Activated CD4-positive, alpha-beta T cell treated with anti-CD3 and anti-CD28 coated beads for 36 hours (primary cell): ENCODE data around the gene ZNF229. TPM values are rescaled to one million over a fixed set of nuclear protein-coding genes. Genes with fewer than 3 reads are reported as not detected.
"Not testable (repeated sequence)": the region's sequence is repeated elsewhere in the genome, so short reads cannot be mapped to it uniquely, and the experiment has no call there.

ENCODE experiments used
- ATAC-seq: fragments of 200-7000 bp; cut with Tn5 transposase; one replicate; pipeline ENCODE4 v1.10.0; 2021; ENCODE audit warnings: mild to moderate bottlenecking, moderate library complexity
- CTCF ChIA-PET: fragments of 350-600 bp; sonication (Branson Sonifier 250); formaldehyde crosslinking; loops from one replicate; lab custom pipeline; 2021; ENCODE audit warnings: antibody characterized with exemption; lab: Charles Lee
- POLR2A ChIA-PET: fragments of 350-600 bp; sonication (Branson Sonifier 250); formaldehyde crosslinking; loops from one replicate; lab custom pipeline; 2021; ENCODE audit warnings: antibody characterized with exemption, inconsistent platforms; lab: Charles Lee
- DNase-seq: peaks from one replicate; pipeline ENCODE4 v3.0.0-alpha.2; 2020
- H3K27ac Mint-ChIP-seq: one replicate; pipeline ENCODE4 v1.8.0; 2021; ENCODE audit warnings: mixed read lengths
- H3K27me3 Mint-ChIP-seq: one replicate; pipeline ENCODE4 v1.8.0; 2021; ENCODE audit warnings: mixed read lengths
- H3K36me3 Mint-ChIP-seq: one replicate; pipeline ENCODE4 v1.8.0; 2021; ENCODE audit warnings: low read depth, mixed read lengths
- H3K4me1 Mint-ChIP-seq: one replicate; pipeline ENCODE4 v1.8.0; 2021; ENCODE audit warnings: mixed read lengths
- H3K4me3 Mint-ChIP-seq: one replicate; pipeline ENCODE4 v1.8.0; 2021; ENCODE audit warnings: mild to moderate bottlenecking, moderate library complexity, mixed read lengths
- H3K9me3 Mint-ChIP-seq: one replicate; pipeline ENCODE4 v1.8.0; 2021; ENCODE audit warnings: low read depth, mixed read lengths
- intact Hi-C, 2 experiments: fragments of 100-400 bp; cut with DNase I in 1 of 2; cut with micrococcal nuclease in 1 of 2; formaldehyde crosslinking; loops; one replicate each; pipeline versions ENCODE4 v1.14.2 to v1.15.1; 2022 to 2024; cut with DNase I, micrococcal nuclease
- total RNA-seq, 2 experiments: library from RNA; stranded (reverse); gene quantifications; one replicate each; pipeline ENCODE4 v1.2.3, GENCODE V29; 2021

The ZNF229 gene
- total RNA-seq, 2 experiments from 2014 or later: 1.0 to 1.2 TPM

DNA sequence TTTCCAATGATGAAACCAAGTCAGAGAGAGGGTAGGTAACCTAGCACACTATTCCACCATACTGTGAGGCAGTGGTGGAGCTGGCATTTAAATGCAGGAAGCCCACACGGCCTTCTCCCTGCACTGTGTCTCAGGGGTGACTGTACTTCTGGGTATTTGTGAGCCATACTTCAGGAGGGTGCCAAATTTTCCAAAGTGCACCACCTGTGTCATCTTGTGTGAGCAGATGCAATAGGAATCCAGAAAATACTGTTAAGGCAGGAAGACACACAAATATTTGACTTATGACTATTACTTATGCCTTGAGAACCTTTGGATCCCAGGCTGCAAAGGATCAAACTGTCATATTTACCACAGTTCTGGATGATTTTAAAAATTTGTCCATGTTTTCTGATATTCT is 17.3 kb downstream of the ZNF229 start:
- peaks cover 64% of the 10 kb centered on the region for H3K9me3 Mint-ChIP-seq
- ChIA-PET CTCF (no interaction called here), POLR2A (no interaction called here)
- H3K27me3 Mint-ChIP-seq: no peaks in the 10 kb centered on the region
- ATAC-seq (no peak), DNase-seq (no peak)
- H3K4me3 Mint-ChIP-seq: no peak overlapping the region
- no peak overlapping the region for H3K27ac Mint-ChIP-seq
- H3K36me3 Mint-ChIP-seq: peaks cover 60% of the 10 kb centered on the region
- no peaks in the 10 kb centered on the region for H3K4me1 Mint-ChIP-seq
- intact Hi-C loops: no loop called here

DNA sequence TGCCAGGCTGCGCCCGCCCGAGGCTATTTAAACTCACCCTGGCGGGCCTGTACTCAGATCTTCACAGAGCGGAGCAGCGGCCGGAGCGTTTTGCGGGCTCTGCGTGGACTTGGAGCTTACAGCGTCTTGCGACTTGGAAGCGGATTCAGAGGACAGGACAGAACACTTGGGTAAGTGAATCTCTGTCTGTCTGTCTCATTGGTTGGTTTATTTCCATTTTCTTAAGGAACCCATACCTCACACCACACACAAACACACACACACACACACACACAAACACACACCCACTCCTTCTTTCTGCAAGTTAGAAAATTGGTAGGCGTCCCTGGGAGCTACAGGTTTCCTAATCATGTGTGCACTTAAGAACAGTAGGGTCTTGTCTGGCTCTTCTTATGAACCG is 32.7 kb downstream of the ZNF229 start:
- ATAC-seq, H3K36me3 Mint-ChIP-seq, H3K27ac Mint-ChIP-seq, H3K27me3 Mint-ChIP-seq, POLR2A ChIA-PET, H3K4me1 Mint-ChIP-seq, intact Hi-C loops, H3K4me3 Mint-ChIP-seq, CTCF ChIA-PET, DNase-seq: not testable (repeated sequence)
- H3K9me3 Mint-ChIP-seq: peaks cover 32% of the 10 kb centered on the region

DNA sequence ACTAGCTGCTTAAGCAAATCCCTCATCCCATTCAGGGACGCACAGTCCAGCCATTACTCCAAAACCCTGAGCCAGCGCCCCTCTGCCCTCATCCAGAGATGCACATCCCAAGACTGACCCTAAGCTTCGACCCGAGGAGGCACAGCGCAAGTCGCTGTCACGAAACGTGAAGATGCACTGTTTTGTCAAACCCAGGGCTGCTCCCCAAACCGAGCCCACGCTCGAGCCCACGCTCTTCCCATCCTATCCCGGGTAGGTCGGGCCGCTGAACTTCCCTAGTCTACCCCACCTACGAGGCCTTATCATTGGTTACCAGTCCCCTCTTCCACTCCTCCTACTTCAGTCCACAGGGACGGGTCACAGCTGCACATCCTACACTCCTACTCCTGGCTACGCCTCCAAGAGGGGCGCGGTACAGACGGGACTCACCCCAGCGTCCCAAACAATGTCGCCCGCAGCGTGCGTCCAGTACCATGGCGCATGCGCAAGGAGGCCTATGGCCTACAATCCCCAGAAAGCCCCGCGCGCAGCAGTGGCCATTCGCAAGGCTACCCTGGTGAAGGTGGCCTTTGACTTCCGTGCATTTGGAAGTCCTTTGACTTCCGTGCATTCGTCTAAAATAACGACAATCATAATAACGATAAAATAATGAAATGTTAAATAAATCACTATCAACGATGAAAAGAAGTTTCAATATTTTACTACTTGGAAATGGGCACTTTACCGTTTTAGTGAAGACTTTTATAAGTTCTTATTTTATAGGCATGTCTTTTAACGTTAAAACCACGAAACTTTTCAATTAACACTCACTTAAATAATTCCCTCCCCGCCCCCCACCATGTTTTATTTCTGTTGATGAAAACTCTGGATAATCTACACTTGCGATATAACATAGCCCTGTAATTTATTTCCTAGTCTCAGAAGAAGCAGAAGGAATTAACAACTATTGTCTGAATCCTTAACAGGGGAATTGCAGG is 46.8 kb downstream of the ZNF229 start, which contains the start of gene ZNF285:
Gene ZNF285 (minus strand): TSS at position 470 of the 977 bp plus-strand sequence. CDS start 4,395 bp downstream, outside the sequence.
- ChIA-PET CTCF (no interaction called here), POLR2A (no interaction called here)
- Mint-ChIP-seq H3K36me3 (peaks cover 32% of the 10 kb centered on the region), H3K27ac (peak within 1 kb of the TSS; percentile 76), H3K9me3 (peaks cover 37% of the 10 kb centered on the region), H3K4me3 (peak within 1 kb of the TSS; percentile 75), H3K27me3 (no peaks in the 10 kb centered on the region), H3K4me1 (peaks cover 10% of the 10 kb centered on the region)
- ATAC-seq (peak; percentile 99), DNase-seq (peak; percentile 91)
- intact Hi-C loops: loop anchor here in 1 of 2 experiments (1.0 to 2.0 kb wide), 7 partner anchors 47 to 377 kb away; partner anchors contain the start of genes ZNF180, ZNF222, ZNF225 and ZNF226

DNA sequence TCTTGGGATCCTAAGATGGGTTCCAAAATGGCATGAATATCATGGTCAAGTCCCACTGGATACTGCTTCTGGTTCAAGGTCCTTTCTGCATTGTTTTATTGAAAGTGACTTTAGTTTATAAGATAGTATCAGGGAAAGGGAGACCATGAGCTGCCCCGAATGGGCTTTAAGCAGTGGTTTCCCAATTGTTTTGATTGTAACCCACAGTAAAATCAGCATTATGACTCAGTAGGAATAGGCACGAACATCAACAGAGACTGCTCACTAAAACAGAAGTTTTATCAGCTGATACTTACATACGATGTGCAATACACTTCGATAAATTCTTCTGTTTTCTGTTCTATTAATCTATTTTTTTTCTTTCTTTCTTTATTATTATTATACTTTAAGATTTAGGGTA is 59.0 kb downstream of the ZNF229 start:
- peaks cover 42% of the 10 kb centered on the region for H3K9me3 Mint-ChIP-seq
- intact Hi-C loops, POLR2A ChIA-PET, H3K27me3 Mint-ChIP-seq, H3K4me3 Mint-ChIP-seq, CTCF ChIA-PET, DNase-seq, H3K27ac Mint-ChIP-seq, ATAC-seq, H3K4me1 Mint-ChIP-seq: not testable (repeated sequence)
- H3K36me3 Mint-ChIP-seq: peaks cover 56% of the 10 kb centered on the region

Other genes starting within 250 kb of the ZNF229 start
- gene ZNF227, start 235.9 kb downstream of the ZNF229 start, total RNA-seq: 10 to 100 TPM; 19.4 to 20.6 TPM
- under 1 TPM; 0.26 to 0.34 TPM for gene ZNF233, start 188.6 kb downstream of the ZNF229 start, total RNA-seq
- 1 to 10 TPM; 2.1 to 2.7 TPM for gene ZNF235, start 143.4 kb downstream of the ZNF229 start, total RNA-seq
- under 1 TPM; 0.12 to 0.14 TPM for gene ZNF112, start 91.8 kb downstream of the ZNF229 start, total RNA-seq
- 1 to 10 TPM; 1.2 to 1.4 TPM for gene ZNF285, start 46.9 kb downstream of the ZNF229 start, total RNA-seq
- 1 to 10 TPM; 5.5 to 7.7 TPM for gene ZNF180, start 52.0 kb upstream of the ZNF229 start, total RNA-seq
- gene CEACAM20, start 81.2 kb upstream of the ZNF229 start, total RNA-seq: not detected
- not detected for gene IGSF23, start 165.1 kb upstream of the ZNF229 start, total RNA-seq
- gene PVR, start 195.4 kb upstream of the ZNF229 start, total RNA-seq: 10 to 100 TPM; 10.9 to 11.3 TPM
- under 1 TPM; 0.56 to 0.73 TPM for gene CEACAM19, start 223.0 kb upstream of the ZNF229 start, total RNA-seq